HL-60 (cell line): ENCODE results near the gene HCK.

Experiments used
- POLR2AphosphoS5 ChIP-seq: IDR thresholded peaks from 2 replicates; pipeline ENCODE4 v1.6.1; 2012; ENCODE audit warnings: low read depth
- TF ChIP-seq, protein P1 (sequence below): IDR thresholded peaks from one replicate; pipeline ENCODE4 v1.5.1; 2011; ENCODE audit warnings: low read length, control low read depth, inconsistent platforms; ENCODE audit not compliant: insufficient read depth

DNA sequence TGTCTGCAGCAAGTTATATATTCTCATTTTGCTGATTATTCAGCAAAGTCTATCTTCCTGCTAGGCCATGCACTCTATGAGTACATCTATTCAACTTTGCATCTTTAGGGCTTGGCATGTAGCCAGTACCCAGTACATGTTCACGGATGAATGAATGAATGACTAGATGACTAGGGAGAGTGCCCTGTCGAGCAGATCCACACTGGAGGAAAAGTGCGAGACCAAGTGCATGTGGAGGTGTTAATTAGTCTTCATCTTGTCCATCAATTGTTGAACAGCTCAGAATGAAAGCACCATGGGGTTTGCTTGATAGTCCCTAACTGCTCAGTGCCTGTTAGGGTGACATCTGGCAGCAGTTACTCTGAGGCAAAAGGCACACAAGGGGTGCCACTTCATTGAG is 87.9 kb downstream of the HCK start:
- TF ChIP-seq, protein P1, sequence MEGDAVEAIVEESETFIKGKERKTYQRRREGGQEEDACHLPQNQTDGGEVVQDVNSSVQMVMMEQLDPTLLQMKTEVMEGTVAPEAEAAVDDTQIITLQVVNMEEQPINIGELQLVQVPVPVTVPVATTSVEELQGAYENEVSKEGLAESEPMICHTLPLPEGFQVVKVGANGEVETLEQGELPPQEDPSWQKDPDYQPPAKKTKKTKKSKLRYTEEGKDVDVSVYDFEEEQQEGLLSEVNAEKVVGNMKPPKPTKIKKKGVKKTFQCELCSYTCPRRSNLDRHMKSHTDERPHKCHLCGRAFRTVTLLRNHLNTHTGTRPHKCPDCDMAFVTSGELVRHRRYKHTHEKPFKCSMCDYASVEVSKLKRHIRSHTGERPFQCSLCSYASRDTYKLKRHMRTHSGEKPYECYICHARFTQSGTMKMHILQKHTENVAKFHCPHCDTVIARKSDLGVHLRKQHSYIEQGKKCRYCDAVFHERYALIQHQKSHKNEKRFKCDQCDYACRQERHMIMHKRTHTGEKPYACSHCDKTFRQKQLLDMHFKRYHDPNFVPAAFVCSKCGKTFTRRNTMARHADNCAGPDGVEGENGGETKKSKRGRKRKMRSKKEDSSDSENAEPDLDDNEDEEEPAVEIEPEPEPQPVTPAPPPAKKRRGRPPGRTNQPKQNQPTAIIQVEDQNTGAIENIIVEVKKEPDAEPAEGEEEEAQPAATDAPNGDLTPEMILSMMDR: no peak
- TF ChIP-seq POLR2AphosphoS5: no peak
